Esophagus squamous epithelium (tissue), 5 donors: ENCODE measurements around the gene C1orf174. TPM values are rescaled to one million over a fixed set of nuclear protein-coding genes. Genes with fewer than 3 reads are reported as not detected.

Source experiments
- DNase-seq: peaks from one replicate; lab custom pipeline; 2025; lab: John Stamatoyannopoulos, UW
- H3K27ac ChIP-seq, 4 donors: fragments of 200-600 bp; sonication (generic); one replicate each; pipeline ENCODE4 v1.5.1; 2016 to 2019; ENCODE audit warnings: mild to moderate bottlenecking in 1 of 4
- H3K27me3 ChIP-seq, 4 donors: fragments of 200-600 bp; sonication (generic); 1 replicate in 3 of 4; 2 replicates in 1 of 4; pipeline versions ENCODE4 v1.5.1 to v1.6.0; 2017 to 2021; ENCODE audit warnings: antibody characterized with exemption in 1 of 4
- H3K36me3 ChIP-seq, 3 donors: fragments of 200-600 bp; sonication (generic); one replicate each; pipeline ENCODE4 v1.5.1; 2016 to 2019
- H3K4me1 ChIP-seq, 3 donors: fragments of 200-600 bp; sonication (generic); one replicate each; pipeline ENCODE4 v1.5.1; 2017 to 2019
- H3K4me3 ChIP-seq, 4 donors: fragments of 200-600 bp; sonication (generic); 1 replicate in 3 of 4; 2 replicates in 1 of 4; pipeline ENCODE4 v1.5.1; 2016 to 2019; ENCODE audit warnings: mild to moderate bottlenecking in 2 of 4, moderate library complexity in 1 of 4
- H3K9me3 ChIP-seq, 3 donors: fragments of 200-600 bp; sonication (generic); one replicate each; pipeline ENCODE4 v1.5.1; 2016 to 2019
- CTCF ChIP-seq, 6 experiments: fragments of 450-650 bp in 4 of 6; fragments of 200-600 bp in 2 of 6; sonication (generic) in 2 of 6; IDR thresholded peaks; one replicate each; pipeline ENCODE4 v1.5.1; 2016 to 2019; ENCODE audit warnings: antibody characterized with exemption in 6 of 6, mild to moderate bottlenecking in 4 of 6, moderate library complexity in 4 of 6
- POLR2A ChIP-seq, 4 donors: fragments of 450-650 bp; IDR thresholded peaks; one replicate each; pipeline ENCODE4 v1.6.1; 2017; ENCODE audit warnings: antibody characterized with exemption in 4 of 4, mild to moderate bottlenecking in 4 of 4, moderate library complexity in 3 of 4
- WGBS, 2 donors: methylation state at CpG; one replicate each; pipeline ENCODE4 v1.1.5; 2018; 5-methylcytosine and 5-hydroxymethylcytosine counted together
- intact Hi-C: fragments of 100-400 bp; cut with DNase I; formaldehyde crosslinking; loops from one replicate; pipeline ENCODE4 v1.15.0; 2022
- total RNA-seq, 4 donors: library from RNA; depleted of rRNA; stranded (reverse); fragments of >200 nt; gene quantifications; one replicate each; pipeline ENCODE4 v1.1.0, GENCODE V29; 2016
- donor health status: DM: yes; HTN: yes; CAD: no.

Gene C1orf174
- total RNA-seq, 4 donors from 2014 or later: 14.1 to 25.4 (median 23.9) TPM

- H3K27me3 ChIP-seq: no peaks in the 10 kb centered on the region
- intact Hi-C loops: no loop called here
These were observed 6.9 kb downstream of the C1orf174 start for GRCh38 chr1:3893190-3893589.

GRCh38 chr1:3892748-3893147 lies 7.3 kb downstream of the C1orf174 start:
- H3K4me1 ChIP-seq: peaks cover 0 to 32% (median 0%) of the 10 kb centered on the region in 3 donors
- no peak overlapping the region for H3K27ac ChIP-seq
- 38 to 74% methylated on average over 12 to 13 of the region's 14 CpGs for WGBS, 2 donors
- peaks cover 0 to 5% (median 0%) of the 10 kb centered on the region in 3 donors for H3K9me3 ChIP-seq
- intact Hi-C loops: no loop called here
- no peak overlapping the region for H3K4me3 ChIP-seq
- no peak for TF ChIP-seq CTCF (IDR thresholded peaks at IDR 0.05)
- no peak for TF ChIP-seq POLR2A (IDR thresholded peaks at IDR 0.05)
- no peak for DNase-seq
- H3K36me3 ChIP-seq: peaks cover 6 to 60% (median 21%) of the 10 kb centered on the region in 3 donors
- H3K27me3 ChIP-seq: no peaks in the 10 kb centered on the region

More at GRCh38 chr1:3893190-3893589, 6.9 kb downstream of the C1orf174 start:
- 67 to 78% methylated on average over 5 of the region's 5 CpGs for WGBS, 2 donors
- no peak for DNase-seq
- H3K4me3 ChIP-seq: no peak overlapping the region
- H3K27ac ChIP-seq: no peak overlapping the region
- H3K9me3 ChIP-seq: peaks cover 0 to 9% (median 0%) of the 10 kb centered on the region in 3 donors
- TF ChIP-seq CTCF (IDR thresholded peaks at IDR 0.05) (no peak), POLR2A (IDR thresholded peaks at IDR 0.05) (no peak)
- peaks cover 6 to 56% (median 21%) of the 10 kb centered on the region in 3 donors for H3K36me3 ChIP-seq
- peaks cover 0 to 32% (median 0%) of the 10 kb centered on the region in 3 donors for H3K4me1 ChIP-seq

GRCh38 chr1:3891329-3891865 lies 8.7 kb downstream of the C1orf174 start:
- intact Hi-C loops: no loop called here
- H3K27ac ChIP-seq: peak overlapping the region in 1 of 4 donors; percentile 10
- DNase-seq: no peak

GRCh38 chr1:3890389-3891328 lies 9.4 kb downstream of the C1orf174 start:
- WGBS, 2 donors: 61 to 76% methylated on average over 13 to 21 of the region's 26 CpGs
- Histone ChIP-seq H3K9me3 (no peaks in the 10 kb centered on the region), H3K4me3 (no peak overlapping the region), H3K27me3 (no peaks in the 10 kb centered on the region), H3K4me1 (peaks cover 0 to 23% (median 0%) of the 10 kb centered on the region in 3 donors), H3K27ac (peak overlapping the region in 2 of 4 donors; percentile 10 to 11), H3K36me3 (peaks cover 17 to 72% (median 21%) of the 10 kb centered on the region in 3 donors)
- intact Hi-C loops: no loop called here
- no peak for DNase-seq
- TF ChIP-seq CTCF (IDR thresholded peaks at IDR 0.05) (no peak), POLR2A (IDR thresholded peaks at IDR 0.05) (no peak)

More at GRCh38 chr1:3891329-3891865, 8.7 kb downstream of the C1orf174 start:
- TF ChIP-seq POLR2A (IDR thresholded peaks at IDR 0.05) (no peak), CTCF (IDR thresholded peaks at IDR 0.05) (no peak)
- H3K36me3 ChIP-seq: peaks cover 13 to 72% (median 21%) of the 10 kb centered on the region in 3 donors
- H3K9me3 ChIP-seq: no peaks in the 10 kb centered on the region
- H3K4me1 ChIP-seq: peaks cover 0 to 31% (median 0%) of the 10 kb centered on the region in 3 donors
- H3K4me3 ChIP-seq: no peak overlapping the region
- no peaks in the 10 kb centered on the region for H3K27me3 ChIP-seq
- WGBS, 2 donors: 83 to 88% methylated on average over 11 of the region's 17 CpGs
